Endothelial cell (in vitro differentiated cells): ENCODE data around the gene EP400. TPM values are rescaled to one million over a fixed set of nuclear protein-coding genes. Genes with fewer than 3 reads are reported as not detected.

Experiments used
- DNase-seq: peaks from one replicate; pipeline ENCODE4 v3.0.0; 2021; ENCODE audit warnings: low spot score
- H3K27ac Mint-ChIP-seq: one replicate; pipeline ENCODE4 v1.8.0; 2021; ENCODE audit warnings: mixed read lengths, inconsistent platforms; ENCODE audit not compliant: unreplicated experiment
- H3K27me3 Mint-ChIP-seq: one replicate; pipeline ENCODE4 v1.8.0; 2021; ENCODE audit warnings: mild to moderate bottlenecking, moderate library complexity, mixed read lengths, inconsistent platforms; ENCODE audit not compliant: unreplicated experiment
- H3K36me3 Mint-ChIP-seq: one replicate; pipeline ENCODE4 v1.8.0; 2021; ENCODE audit warnings: mild to moderate bottlenecking, low read depth, mixed read lengths, inconsistent platforms; ENCODE audit not compliant: unreplicated experiment
- H3K4me1 Mint-ChIP-seq: one replicate; pipeline ENCODE4 v1.8.0; 2021; ENCODE audit warnings: mild to moderate bottlenecking, mixed read lengths, inconsistent platforms; ENCODE audit not compliant: unreplicated experiment
- H3K4me3 Mint-ChIP-seq: one replicate; pipeline ENCODE4 v1.8.0; 2021; ENCODE audit warnings: mild to moderate bottlenecking, mixed read lengths, inconsistent platforms; ENCODE audit not compliant: unreplicated experiment
- H3K9me3 Mint-ChIP-seq: one replicate; pipeline ENCODE4 v1.8.0; 2021; ENCODE audit warnings: mixed read lengths, inconsistent platforms; ENCODE audit not compliant: unreplicated experiment
- total RNA-seq: library from RNA; stranded (reverse); fragmentation: NEBNext Ultra II Directional; extraction: Animal tissue kit (Norgen Biotek cat#: 25700); gene quantifications from one replicate; pipeline ENCODE4 v1.2.1, GENCODE V29; 2021; ENCODE audit not compliant: unreplicated experiment
- TF ChIP-seq, protein P1 (sequence below): fragments of 200-600 bp; sonication (generic); IDR thresholded peaks from one replicate; pipeline ENCODE4 v1.5.0; 2021; ENCODE audit warnings: antibody characterized with exemption; ENCODE audit not compliant: unreplicated experiment

EP400 gene
- total RNA-seq, 1 donor from 2014 or later, result 66.2 TPM

DNA sequence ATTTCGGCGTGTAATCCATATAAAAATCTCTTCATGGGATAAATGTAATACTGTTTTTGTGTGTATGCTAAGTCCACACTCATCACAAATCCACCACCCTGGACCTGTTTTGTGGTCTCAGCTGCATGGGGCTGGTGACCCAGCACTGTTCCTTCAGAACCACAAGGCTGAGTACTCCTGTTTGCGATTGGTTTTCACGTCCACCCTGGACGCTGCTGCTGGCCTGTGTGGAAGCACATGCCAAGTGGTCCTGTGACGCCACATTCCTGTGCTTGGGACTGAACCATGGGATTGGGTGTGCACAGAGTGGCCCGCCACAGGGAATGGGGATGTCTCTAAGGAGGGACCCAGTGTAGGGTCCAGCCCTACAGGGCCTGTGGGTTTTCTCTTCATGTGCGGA, 16.4 kb upstream of the EP400 start:
- H3K4me3 Mint-ChIP-seq, result peak overlapping the region; percentile 70
- H3K9me3 Mint-ChIP-seq, result no peaks in the 10 kb centered on the region
- H3K27ac Mint-ChIP-seq, result no peak overlapping the region
- H3K4me1 Mint-ChIP-seq, result peaks cover 5% of the 10 kb centered on the region
- peaks cover under 1% of the 10 kb centered on the region for H3K27me3 Mint-ChIP-seq
- TF ChIP-seq, protein P1, sequence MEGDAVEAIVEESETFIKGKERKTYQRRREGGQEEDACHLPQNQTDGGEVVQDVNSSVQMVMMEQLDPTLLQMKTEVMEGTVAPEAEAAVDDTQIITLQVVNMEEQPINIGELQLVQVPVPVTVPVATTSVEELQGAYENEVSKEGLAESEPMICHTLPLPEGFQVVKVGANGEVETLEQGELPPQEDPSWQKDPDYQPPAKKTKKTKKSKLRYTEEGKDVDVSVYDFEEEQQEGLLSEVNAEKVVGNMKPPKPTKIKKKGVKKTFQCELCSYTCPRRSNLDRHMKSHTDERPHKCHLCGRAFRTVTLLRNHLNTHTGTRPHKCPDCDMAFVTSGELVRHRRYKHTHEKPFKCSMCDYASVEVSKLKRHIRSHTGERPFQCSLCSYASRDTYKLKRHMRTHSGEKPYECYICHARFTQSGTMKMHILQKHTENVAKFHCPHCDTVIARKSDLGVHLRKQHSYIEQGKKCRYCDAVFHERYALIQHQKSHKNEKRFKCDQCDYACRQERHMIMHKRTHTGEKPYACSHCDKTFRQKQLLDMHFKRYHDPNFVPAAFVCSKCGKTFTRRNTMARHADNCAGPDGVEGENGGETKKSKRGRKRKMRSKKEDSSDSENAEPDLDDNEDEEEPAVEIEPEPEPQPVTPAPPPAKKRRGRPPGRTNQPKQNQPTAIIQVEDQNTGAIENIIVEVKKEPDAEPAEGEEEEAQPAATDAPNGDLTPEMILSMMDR, result no peak
- peaks cover 17% of the 10 kb centered on the region for H3K36me3 Mint-ChIP-seq
- DNase-seq, result no peak

DNA sequence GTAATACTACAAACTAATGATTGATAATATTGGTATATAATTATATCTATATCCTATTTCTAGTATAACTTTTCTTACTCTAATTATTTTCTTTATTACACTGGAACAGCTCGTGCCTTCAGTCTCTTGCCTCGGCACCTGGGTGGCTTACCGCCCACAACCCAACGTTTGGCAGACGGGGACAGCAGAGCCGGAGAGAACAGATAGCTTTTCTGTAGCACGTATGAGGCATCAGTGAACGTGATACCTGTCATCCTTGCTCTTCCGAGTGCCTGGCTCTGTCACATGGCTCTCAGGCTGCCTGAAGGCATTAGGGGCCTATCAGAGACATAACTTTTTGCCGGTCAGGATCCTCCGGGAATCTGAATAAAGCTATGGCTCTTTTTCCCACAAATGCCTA, 15.2 kb upstream of the EP400 start:
- DNase-seq, result no peak
- H3K36me3 Mint-ChIP-seq, result peaks cover 17% of the 10 kb centered on the region
- no peak overlapping the region for H3K4me3 Mint-ChIP-seq
- no peaks in the 10 kb centered on the region for H3K9me3 Mint-ChIP-seq
- no peak overlapping the region for H3K27ac Mint-ChIP-seq
- H3K4me1 Mint-ChIP-seq, result peaks cover 5% of the 10 kb centered on the region
- no peaks in the 10 kb centered on the region for H3K27me3 Mint-ChIP-seq
- TF ChIP-seq, protein P1, result no peak

DNA sequence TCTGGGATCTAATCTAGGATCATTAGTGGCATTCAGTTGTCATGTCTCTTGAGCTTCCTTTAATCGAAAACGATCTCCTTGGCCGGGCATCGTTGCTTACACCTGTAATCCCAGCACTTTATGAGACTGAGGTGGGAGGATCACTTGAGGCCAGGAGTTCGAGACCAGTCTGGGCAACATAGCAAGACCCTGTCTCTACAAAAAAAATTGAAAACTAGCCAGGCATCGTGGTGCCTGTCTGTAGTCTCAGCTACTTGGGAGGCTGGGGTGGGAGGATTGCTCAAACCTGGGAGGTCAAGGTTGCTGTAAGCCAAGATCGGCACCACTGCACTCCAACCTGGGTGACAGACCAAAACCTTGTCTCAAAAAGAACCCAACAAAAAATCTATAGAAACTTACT, 11.7 kb upstream of the EP400 start:
- no peak overlapping the region for H3K4me3 Mint-ChIP-seq
- TF ChIP-seq, protein P1, result no peak
- H3K36me3 Mint-ChIP-seq, result peaks cover 14% of the 10 kb centered on the region
- H3K27ac Mint-ChIP-seq, result no peak overlapping the region
- H3K27me3 Mint-ChIP-seq, result no peaks in the 10 kb centered on the region
- no peaks in the 10 kb centered on the region for H3K9me3 Mint-ChIP-seq
- no peaks in the 10 kb centered on the region for H3K4me1 Mint-ChIP-seq
- no peak for DNase-seq

DNA sequence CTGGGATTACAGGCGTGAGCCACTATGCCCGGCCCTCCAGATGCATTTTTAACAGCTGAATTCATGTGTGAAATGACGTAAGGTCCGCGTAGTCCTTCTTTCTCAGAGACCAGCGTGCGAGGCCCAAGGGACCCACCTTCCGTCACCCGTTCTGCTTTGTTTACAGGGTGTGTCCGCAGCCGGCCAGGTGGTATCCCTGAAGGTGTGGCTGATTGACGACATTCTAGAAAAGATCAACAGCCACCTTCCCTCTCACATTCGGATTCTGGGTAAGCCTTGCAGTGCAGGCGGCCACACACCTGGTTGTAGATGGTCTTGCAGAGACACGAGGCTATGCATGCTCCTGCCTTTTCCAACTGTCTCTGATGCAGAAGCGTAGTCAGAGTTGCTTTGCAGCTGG, 10.7 kb upstream of the EP400 start:
- Mint-ChIP-seq H3K27me3 (no peaks in the 10 kb centered on the region), H3K27ac (no peak overlapping the region), H3K4me1 (no peaks in the 10 kb centered on the region), H3K4me3 (no peak overlapping the region), H3K36me3 (peaks cover 6% of the 10 kb centered on the region), H3K9me3 (no peaks in the 10 kb centered on the region)
- TF ChIP-seq, protein P1, result no peak
- DNase-seq, result no peak

DNA sequence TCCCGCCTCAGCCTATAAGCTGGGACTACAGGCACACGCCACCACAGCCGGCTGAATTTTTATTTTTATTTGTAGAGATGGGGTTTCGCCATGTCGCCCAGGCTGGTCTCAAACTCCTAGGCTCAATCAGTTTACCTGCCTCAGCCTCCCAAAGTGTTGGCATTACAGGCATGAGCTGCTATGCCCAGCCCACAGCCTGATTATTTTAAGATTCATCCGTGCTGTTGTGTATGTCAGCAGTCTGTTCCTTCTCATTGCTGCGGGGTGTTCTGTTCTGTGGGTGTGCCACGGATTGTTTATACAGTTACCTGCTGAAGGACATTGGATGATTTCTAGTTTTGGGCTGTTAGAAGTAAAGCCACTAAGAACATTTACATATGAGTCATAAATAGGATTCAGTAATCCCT, 9.6 kb upstream of the EP400 start:
- no peaks in the 10 kb centered on the region for H3K27me3 Mint-ChIP-seq
- H3K36me3 Mint-ChIP-seq, result peaks cover 6% of the 10 kb centered on the region
- DNase-seq, result no peak
- TF ChIP-seq, protein P1, result no peak
- H3K27ac Mint-ChIP-seq, result no peak overlapping the region
- no peaks in the 10 kb centered on the region for H3K4me1 Mint-ChIP-seq
- H3K9me3 Mint-ChIP-seq, result no peaks in the 10 kb centered on the region
- H3K4me3 Mint-ChIP-seq, result no peak overlapping the region
